ENCODE results near the gene SEMA4D. TPM values are rescaled to one million over a fixed set of nuclear protein-coding genes. Genes with fewer than 3 reads are reported as not detected.
"Not testable (repeated sequence)": the region's sequence is repeated elsewhere in the genome, so short reads cannot be mapped to it uniquely, and the experiment has no call there.

Gene SEMA4D
- total and polyA plus RNA-seq, 7 donors, result 1.4 to 35.1 (median 4.6) TPM

GRCh38 chr9:89475891-89476440 is 21.9 kb downstream of the SEMA4D start:
- TF ChIP-seq POLR2A (IDR thresholded peaks at IDR 0.05) (no peak), EP300 (IDR thresholded peaks at IDR 0.05) (no peak), CTCF (IDR thresholded peaks at IDR 0.05) (no peak), POLR2AphosphoS5 (IDR thresholded peaks at IDR 0.05) (no peak)
- Histone ChIP-seq H3K4me3 (no peak overlapping the region), H3K36me3 (no peaks in the 10 kb centered on the region), H3K27me3 (no peaks in the 10 kb centered on the region), H3K9me3 (peaks cover 0 to 1% (median 0%) of the 10 kb centered on the region in 4 donors), H3K4me1 (peaks cover 0 to 20% (median 3%) of the 10 kb centered on the region in 4 donors), H3K27ac (no peak overlapping the region)
- intact Hi-C loops (cut with DNase I), result no loop called here
- WGBS, 2 donors, result 93 to 96% methylated on average over 9 of the region's 9 CpGs
- DNase-seq, result peak; percentile 22

- H3K27me3 ChIP-seq, result no peaks in the 10 kb centered on the region
- 74 to 81% methylated on average over 3 of the region's 3 CpGs for WGBS, 2 donors
- H3K4me1 ChIP-seq, result peaks cover 0 to 20% (median 3%) of the 10 kb centered on the region in 4 donors
- no peak overlapping the region for H3K27ac ChIP-seq
- intact Hi-C loops (cut with DNase I), result no loop called here
- H3K9me3 ChIP-seq, result peaks cover 0 to 1% (median 0%) of the 10 kb centered on the region in 4 donors
- no peaks in the 10 kb centered on the region for H3K36me3 ChIP-seq
- no peak for TF ChIP-seq POLR2A (IDR thresholded peaks at IDR 0.05)
- TF ChIP-seq POLR2AphosphoS5 (IDR thresholded peaks at IDR 0.05), result no peak
- TF ChIP-seq EP300 (IDR thresholded peaks at IDR 0.05), result no peak
- TF ChIP-seq CTCF (IDR thresholded peaks at IDR 0.05), result no peak
- no peak overlapping the region for H3K4me3 ChIP-seq
- peak; percentile 30 for DNase-seq
These were observed 23.0 kb downstream of the SEMA4D start for GRCh38 chr9:89474939-89475338.

GRCh38 chr9:89473762-89474469 is 24.0 kb downstream of the SEMA4D start:
- H3K4me3 ChIP-seq, result no peak overlapping the region
- no peaks in the 10 kb centered on the region for H3K27me3 ChIP-seq
- DNase-seq, result peak; percentile 28
- intact Hi-C loops (cut with DNase I), result no loop called here
- no peaks in the 10 kb centered on the region for H3K9me3 ChIP-seq
- no peak overlapping the region for H3K27ac ChIP-seq
- TF ChIP-seq CTCF (IDR thresholded peaks at IDR 0.05), result no peak
- peaks cover 0 to 20% (median 3%) of the 10 kb centered on the region in 4 donors for H3K4me1 ChIP-seq
- 43 to 52% methylated on average over 7 of the region's 7 CpGs for WGBS, 2 donors
- no peaks in the 10 kb centered on the region for H3K36me3 ChIP-seq

GRCh38 chr9:89471796-89472320 is 26.1 kb downstream of the SEMA4D start:
- DNase-seq, result peak; percentile 35
- H3K27me3 ChIP-seq; H3K27ac ChIP-seq; intact Hi-C loops (cut with DNase I); H3K36me3 ChIP-seq; H3K9me3 ChIP-seq; H3K4me3 ChIP-seq: not testable (repeated sequence)
- WGBS, 2 donors, result 85 to 95% methylated on average over 6 of the region's 6 CpGs
- peaks cover 0 to 15% (median 0%) of the 10 kb centered on the region in 4 donors for H3K4me1 ChIP-seq

- no peaks in the 10 kb centered on the region for H3K36me3 ChIP-seq
- no peaks in the 10 kb centered on the region for H3K9me3 ChIP-seq
- no peak overlapping the region for H3K27ac ChIP-seq
- intact Hi-C loops (cut with DNase I), result no loop called here
- 79 to 90% methylated on average over 3 of the region's 3 CpGs for WGBS, 2 donors
- DNase-seq, result peak; percentile 33
- H3K4me1 ChIP-seq, result peaks cover 0 to 15% (median 0%) of the 10 kb centered on the region in 4 donors
- TF ChIP-seq POLR2A (IDR thresholded peaks at IDR 0.05), result no peak
- no peak for TF ChIP-seq EP300 (IDR thresholded peaks at IDR 0.05)
- TF ChIP-seq CTCF (IDR thresholded peaks at IDR 0.05), result no peak
- no peak for TF ChIP-seq POLR2AphosphoS5 (IDR thresholded peaks at IDR 0.05)
- no peaks in the 10 kb centered on the region for H3K27me3 ChIP-seq
- no peak overlapping the region for H3K4me3 ChIP-seq
These were observed 26.5 kb downstream of the SEMA4D start for GRCh38 chr9:89471390-89471789.
